HepG2 (cell line): ENCODE data around the gene ANKRD10. TPM values are rescaled to one million over a fixed set of nuclear protein-coding genes. Genes with fewer than 3 reads are reported as not detected.

Source experiments
- IKZF4 ChIP-seq: sonication (generic); formaldehyde crosslinking; IDR thresholded peaks from 2 replicates; pipeline ENCODE4 v1.5.1; 2020; ENCODE audit warnings: borderline replicate concordance, mild to moderate bottlenecking, low read depth, missing genetic modification reagents; ENCODE audit errors: not compliant biosample characterization
- NONO ChIP-seq, 2 experiments: fragments of 450-650 bp in 1 of 2; sonication (generic) in 1 of 2; formaldehyde crosslinking in 1 of 2; IDR thresholded peaks in 1 of 2; conservative IDR thresholded peaks in 1 of 2; 2 replicates each; pipeline versions ENCODE4 v1.6.1 to v1.8.0; 2017 to 2022; ENCODE audit warnings: mild to moderate bottlenecking in 1 of 2, missing genetic modification reagents in 1 of 2, moderate library complexity in 1 of 2
- NR2F1 ChIP-seq, 2 experiments: fragments of 450-650 bp in 1 of 2; formaldehyde crosslinking in 1 of 2; IDR thresholded peaks; 2 replicates each; pipeline versions ENCODE4 v1.5.0 to v1.6.1; 2016 to 2020; ENCODE audit warnings: mild to moderate bottlenecking in 1 of 2, missing compliant biosample characterization in 1 of 2, missing genetic modification reagents in 1 of 2, moderate library complexity in 1 of 2
- RBM22 ChIP-seq: fragments of 200-400 bp; formaldehyde crosslinking; optimal IDR thresholded peaks from 2 replicates; pipeline ENCODE3; 2017; ENCODE audit warnings: mild to moderate bottlenecking, low read length, moderate library complexity
- SALL1 ChIP-seq: sonication (generic); formaldehyde crosslinking; IDR thresholded peaks from 2 replicates; pipeline ENCODE4 v1.8.0; 2022; ENCODE audit warnings: mild to moderate bottlenecking, missing genetic modification reagents
- SNAI1 ChIP-seq: sonication (generic); formaldehyde crosslinking; IDR thresholded peaks from 2 replicates; pipeline ENCODE4 v1.5.0; 2020; ENCODE audit warnings: mild to moderate bottlenecking, missing genetic modification reagents, borderline replicate concordance
- STAG1 ChIP-seq: sonication (generic); formaldehyde crosslinking; IDR thresholded peaks from 2 replicates; pipeline ENCODE4 v1.4.0; 2020; ENCODE audit warnings: missing genetic modification reagents
- ZFP36L1 ChIP-seq: sonication (generic); formaldehyde crosslinking; IDR thresholded peaks from 2 replicates; pipeline ENCODE4 v1.8.0; 2022; ENCODE audit warnings: mild to moderate bottlenecking, missing genetic modification reagents, moderate library complexity
- ZNF501 ChIP-seq: sonication (generic); formaldehyde crosslinking; IDR thresholded peaks from 2 replicates; pipeline ENCODE4 v1.5.1; 2020; ENCODE audit warnings: mild to moderate bottlenecking, moderate library complexity, missing genetic modification reagents
- ZNF7 ChIP-seq: IDR thresholded peaks from 2 replicates; pipeline ENCODE4 v1.6.1; 2016; ENCODE audit warnings: missing biosample characterization, missing genetic modification reagents
- ZNF839 ChIP-seq: sonication (generic); formaldehyde crosslinking; IDR thresholded peaks from 2 replicates; pipeline ENCODE4 v1.4.0; 2020; ENCODE audit warnings: missing genetic modification reagents, mild to moderate bottlenecking, borderline replicate concordance
- polyA plus RNA-seq, 8 experiments: library from polyadenylated mRNA; depleted of rRNA in 3 of 8; stranded (reverse) in 7 of 8; unstranded in 1 of 8; fragments of >200 nt; fragmentation: Illumina TruSeq in 4 of 8; extraction: Trizol in 4 of 8; gene quantifications; 2 replicates each; pipeline versions ENCODE4 v1.2.1 to v1.2.3, GENCODE V29; 2011 to 2016; ENCODE audit warnings: low read depth in 4 of 8, missing spikeins in 1 of 8, mixed read lengths in 1 of 8; ENCODE audit not compliant: insufficient read depth in 1 of 8
- total RNA-seq, 5 experiments: library from RNA; depleted of rRNA; stranded (reverse); fragments of >200 nt; fragmentation: Illumina TruSeq; extraction: Trizol; gene quantifications; 2 replicates each; pipeline ENCODE4 v1.2.3, GENCODE V29; 2016; ENCODE audit warnings: low read depth in 1 of 5
- TF ChIP-seq, protein P1 (sequence below): sonication (generic); formaldehyde crosslinking; IDR thresholded peaks from 2 replicates; pipeline ENCODE4 v1.4.0; 2020; ENCODE audit warnings: missing genetic modification reagents, borderline replicate concordance
- TF ChIP-seq, protein P2 (sequence below): sonication (generic); formaldehyde crosslinking; conservative IDR thresholded peaks from 2 replicates; pipeline ENCODE4 v1.4.0; 2020; ENCODE audit warnings: missing genetic modification reagents
- TF ChIP-seq, protein P3 (sequence below): IDR thresholded peaks from 2 replicates; pipeline ENCODE4 v1.6.1; 2016; ENCODE audit warnings: low read depth

ANKRD10 gene
- total and polyA plus RNA-seq, 2 of the 13 experiments (the other 11 are each of a cell fraction or from before 2014, with no cell fraction given), result 108 to 115 TPM

DNA sequence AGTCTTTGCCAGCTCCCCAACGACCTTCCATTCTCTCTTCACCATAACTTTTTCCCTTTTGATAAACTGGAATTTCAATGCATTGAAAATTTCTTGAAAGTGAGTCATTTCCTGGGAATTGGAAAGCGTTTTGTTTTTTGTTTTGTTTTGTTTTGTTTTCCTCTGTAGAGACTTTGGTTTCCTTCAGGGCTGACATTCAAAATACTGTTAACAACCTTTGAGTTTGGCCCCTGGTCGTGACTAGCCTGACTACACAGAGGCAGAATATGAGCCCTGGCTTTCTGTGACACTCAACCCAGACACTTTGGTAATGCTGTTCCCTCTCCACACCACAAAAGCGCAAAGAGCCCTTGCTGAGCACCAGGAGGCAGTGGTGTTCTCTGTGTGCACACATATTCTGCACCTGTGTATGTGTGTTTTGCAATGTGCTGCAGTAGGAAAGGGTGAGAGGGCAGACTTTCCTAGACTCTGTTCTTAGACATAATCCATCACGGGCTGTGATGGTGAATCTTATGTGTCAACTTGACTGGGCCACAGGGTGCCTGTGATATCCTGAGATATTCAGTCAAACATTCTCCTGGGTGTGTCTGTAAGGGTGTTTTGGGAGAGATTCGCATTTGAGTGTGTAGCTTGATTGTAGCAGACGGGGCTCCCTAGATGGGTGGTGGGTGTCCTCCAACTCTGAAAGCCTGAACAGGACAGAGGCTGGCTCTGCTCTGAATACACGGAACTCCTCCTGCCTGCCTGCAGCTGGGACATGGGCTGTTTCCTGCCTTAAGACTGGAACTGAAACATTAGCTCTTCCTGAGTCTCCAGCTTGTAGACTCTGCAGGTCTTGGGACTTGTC lies 29.5 kb upstream of the ANKRD10 start (continued):
- TF ChIP-seq STAG1 (peak; percentile 86), SALL1 (CRISPR knock-in tag) (no peak), ZNF839 (CRISPR knock-in tag) (no peak), NONO (IDR thresholded peaks at IDR 0.05) (no peak), NONO (CRISPR knock-in tag; conservative IDR thresholded peaks at IDR 0.05) (no peak), IKZF4 (CRISPR knock-in tag) (no peak), ZNF501 (CRISPR knock-in tag) (no peak), ZNF7 (CRISPR knock-in tag) (peak; percentile 51; the same call in 1 of the 2 replicates), SNAI1 (CRISPR knock-in tag) (no peak), NR2F1 (CRISPR knock-in tag; IDR thresholded peaks at IDR 0.05) (no peak), ZFP36L1 (CRISPR knock-in tag) (no peak), RBM22 (no peak)
- TF ChIP-seq, protein P1, sequence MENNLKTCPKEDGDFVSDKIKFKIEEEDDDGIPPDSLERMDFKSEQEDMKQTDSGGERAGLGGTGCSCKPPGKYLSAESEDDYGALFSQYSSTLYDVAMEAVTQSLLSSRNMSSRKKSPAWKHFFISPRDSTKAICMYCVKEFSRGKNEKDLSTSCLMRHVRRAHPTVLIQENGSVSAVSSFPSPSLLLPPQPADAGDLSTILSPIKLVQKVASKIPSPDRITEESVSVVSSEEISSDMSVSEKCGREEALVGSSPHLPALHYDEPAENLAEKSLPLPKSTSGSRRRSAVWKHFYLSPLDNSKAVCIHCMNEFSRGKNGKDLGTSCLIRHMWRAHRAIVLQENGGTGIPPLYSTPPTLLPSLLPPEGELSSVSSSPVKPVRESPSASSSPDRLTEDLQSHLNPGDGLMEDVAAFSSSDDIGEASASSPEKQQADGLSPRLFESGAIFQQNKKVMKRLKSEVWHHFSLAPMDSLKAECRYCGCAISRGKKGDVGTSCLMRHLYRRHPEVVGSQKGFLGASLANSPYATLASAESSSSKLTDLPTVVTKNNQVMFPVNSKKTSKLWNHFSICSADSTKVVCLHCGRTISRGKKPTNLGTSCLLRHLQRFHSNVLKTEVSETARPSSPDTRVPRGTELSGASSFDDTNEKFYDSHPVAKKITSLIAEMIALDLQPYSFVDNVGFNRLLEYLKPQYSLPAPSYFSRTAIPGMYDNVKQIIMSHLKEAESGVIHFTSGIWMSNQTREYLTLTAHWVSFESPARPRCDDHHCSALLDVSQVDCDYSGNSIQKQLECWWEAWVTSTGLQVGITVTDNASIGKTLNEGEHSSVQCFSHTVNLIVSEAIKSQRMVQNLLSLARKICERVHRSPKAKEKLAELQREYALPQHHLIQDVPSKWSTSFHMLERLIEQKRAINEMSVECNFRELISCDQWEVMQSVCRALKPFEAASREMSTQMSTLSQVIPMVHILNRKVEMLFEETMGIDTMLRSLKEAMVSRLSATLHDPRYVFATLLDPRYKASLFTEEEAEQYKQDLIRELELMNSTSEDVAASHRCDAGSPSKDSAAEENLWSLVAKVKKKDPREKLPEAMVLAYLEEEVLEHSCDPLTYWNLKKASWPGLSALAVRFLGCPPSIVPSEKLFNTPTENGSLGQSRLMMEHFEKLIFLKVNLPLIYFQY (CRISPR knock-in tag), result no peak
- TF ChIP-seq, protein P2, sequence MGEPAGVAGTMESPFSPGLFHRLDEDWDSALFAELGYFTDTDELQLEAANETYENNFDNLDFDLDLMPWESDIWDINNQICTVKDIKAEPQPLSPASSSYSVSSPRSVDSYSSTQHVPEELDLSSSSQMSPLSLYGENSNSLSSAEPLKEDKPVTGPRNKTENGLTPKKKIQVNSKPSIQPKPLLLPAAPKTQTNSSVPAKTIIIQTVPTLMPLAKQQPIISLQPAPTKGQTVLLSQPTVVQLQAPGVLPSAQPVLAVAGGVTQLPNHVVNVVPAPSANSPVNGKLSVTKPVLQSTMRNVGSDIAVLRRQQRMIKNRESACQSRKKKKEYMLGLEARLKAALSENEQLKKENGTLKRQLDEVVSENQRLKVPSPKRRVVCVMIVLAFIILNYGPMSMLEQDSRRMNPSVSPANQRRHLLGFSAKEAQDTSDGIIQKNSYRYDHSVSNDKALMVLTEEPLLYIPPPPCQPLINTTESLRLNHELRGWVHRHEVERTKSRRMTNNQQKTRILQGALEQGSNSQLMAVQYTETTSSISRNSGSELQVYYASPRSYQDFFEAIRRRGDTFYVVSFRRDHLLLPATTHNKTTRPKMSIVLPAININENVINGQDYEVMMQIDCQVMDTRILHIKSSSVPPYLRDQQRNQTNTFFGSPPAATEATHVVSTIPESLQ (CRISPR knock-in tag), result no peak
- TF ChIP-seq, protein P3, sequence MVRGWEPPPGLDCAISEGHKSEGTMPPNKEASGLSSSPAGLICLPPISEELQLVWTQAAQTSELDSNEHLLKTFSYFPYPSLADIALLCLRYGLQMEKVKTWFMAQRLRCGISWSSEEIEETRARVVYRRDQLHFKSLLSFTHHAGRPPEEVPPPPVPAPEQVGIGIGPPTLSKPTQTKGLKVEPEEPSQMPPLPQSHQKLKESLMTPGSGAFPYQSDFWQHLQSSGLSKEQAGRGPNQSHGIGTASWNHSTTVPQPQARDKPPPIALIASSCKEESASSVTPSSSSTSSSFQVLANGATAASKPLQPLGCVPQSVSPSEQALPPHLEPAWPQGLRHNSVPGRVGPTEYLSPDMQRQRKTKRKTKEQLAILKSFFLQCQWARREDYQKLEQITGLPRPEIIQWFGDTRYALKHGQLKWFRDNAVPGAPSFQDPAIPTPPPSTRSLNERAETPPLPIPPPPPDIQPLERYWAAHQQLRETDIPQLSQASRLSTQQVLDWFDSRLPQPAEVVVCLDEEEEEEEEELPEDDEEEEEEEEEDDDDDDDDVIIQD (CRISPR knock-in tag), result no peak
